Measurements from ENCODE around the gene A2M. TPM values are rescaled to one million over a fixed set of nuclear protein-coding genes. Genes with fewer than 3 reads are reported as not detected.

Gene A2M
- total and polyA plus RNA-seq, 2 of the 4 experiments (the other 2 are of a cell fraction), result 1.1 to 3.2 TPM

- Histone ChIP-seq H4K20me1 (ENCODE audit: insufficient read depth, low read length) (no peaks in the 10 kb centered on the region), H2AK9ac (replicated peaks; ENCODE audit: low read depth, low read length, poor library complexity) (no peak overlapping the region), H4K5ac (ENCODE audit: low read depth, low read length) (no peak overlapping the region), H2BK20ac (ENCODE audit: low read depth, low read length) (no peak overlapping the region), H3K9ac (ENCODE audit: low read depth, low read length) (no peak overlapping the region), H2BK15ac (ENCODE audit: low read depth, low read length) (no peak overlapping the region), H3K9me1 (ENCODE audit: insufficient read depth, low read length) (no peaks in the 10 kb centered on the region), H3K14ac (replicated peaks; ENCODE audit: low read depth, low read length) (no peak overlapping the region), H3K23ac (ENCODE audit: low read depth, low read length) (no peak overlapping the region), H3K18ac (ENCODE audit: low read depth, low read length) (no peak overlapping the region), H3K4me1 (ENCODE audit: control insufficient read depth, insufficient read depth, low read length) (no peaks in the 10 kb centered on the region), H4K91ac (ENCODE audit: insufficient read depth, low read depth, low read length) (no peak overlapping the region), H3K4me3 (ENCODE audit: insufficient read depth, low read depth, low read length) (no peak overlapping the region), H4K8ac (ENCODE audit: low read depth in 2 of 2, low read length in 2 of 2) (no peak overlapping the region), H3K27me3 (ENCODE audit: control insufficient read depth, insufficient read depth, low read length) (no peaks in the 10 kb centered on the region), H2AK5ac (ENCODE audit: low read depth, low read length) (no peak overlapping the region), H2AFZ (replicated peaks; ENCODE audit: low read length, poor library complexity) (no peak overlapping the region), H2BK5ac (ENCODE audit: low read depth, low read length, poor library complexity, severe bottlenecking) (no peak overlapping the region), H3K56ac (ENCODE audit: extremely low read depth, insufficient read depth, low read length) (no peak overlapping the region), H3K36me3 (ENCODE audit: control insufficient read depth, insufficient read depth, low read length) (peaks cover 4% of the 10 kb centered on the region; the same call in 1 of the 2 replicates), H3K79me1 (ENCODE audit: low read depth in 1 of 2, low read length in 2 of 2) (no peaks in the 10 kb centered on the region), H3K4ac (ENCODE audit: low read depth, low read length) (no peak overlapping the region), H3K9me3 (ENCODE audit: control insufficient read depth, insufficient read depth, low read length) (no peaks in the 10 kb centered on the region), H3K4me2 (ENCODE audit: low read depth, low read length) (no peak overlapping the region), H2BK120ac (ENCODE audit: low read depth, low read length) (no peak overlapping the region), H3K27ac (ENCODE audit: insufficient read depth, low read length) (no peak overlapping the region)
- intact Hi-C loops (cut with micrococcal nuclease) (no loop called here), in situ Hi-C loops (cut with MboI; ENCODE audit: low sequenced_read_pairs) (no loop called here), dilution Hi-C loops (cut with HindIII; ENCODE audit: low sequenced_read_pairs, unreplicated experiment) (no loop called here)
- DNase-seq (no peak), ATAC-seq (ENCODE audit: low read depth) (no peak)
- TF ChIP-seq, protein P1, sequence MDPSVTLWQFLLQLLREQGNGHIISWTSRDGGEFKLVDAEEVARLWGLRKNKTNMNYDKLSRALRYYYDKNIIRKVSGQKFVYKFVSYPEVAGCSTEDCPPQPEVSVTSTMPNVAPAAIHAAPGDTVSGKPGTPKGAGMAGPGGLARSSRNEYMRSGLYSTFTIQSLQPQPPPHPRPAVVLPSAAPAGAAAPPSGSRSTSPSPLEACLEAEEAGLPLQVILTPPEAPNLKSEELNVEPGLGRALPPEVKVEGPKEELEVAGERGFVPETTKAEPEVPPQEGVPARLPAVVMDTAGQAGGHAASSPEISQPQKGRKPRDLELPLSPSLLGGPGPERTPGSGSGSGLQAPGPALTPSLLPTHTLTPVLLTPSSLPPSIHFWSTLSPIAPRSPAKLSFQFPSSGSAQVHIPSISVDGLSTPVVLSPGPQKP (IDR thresholded peaks at IDR 0.05; ENCODE audit: borderline replicate concordance, low read depth, low read length), result no peak
- TF ChIP-seq SMC3 (IDR thresholded peaks at IDR 0.05; ENCODE audit: low read depth, low read length), result no peak
- TF ChIP-seq, protein P2, sequence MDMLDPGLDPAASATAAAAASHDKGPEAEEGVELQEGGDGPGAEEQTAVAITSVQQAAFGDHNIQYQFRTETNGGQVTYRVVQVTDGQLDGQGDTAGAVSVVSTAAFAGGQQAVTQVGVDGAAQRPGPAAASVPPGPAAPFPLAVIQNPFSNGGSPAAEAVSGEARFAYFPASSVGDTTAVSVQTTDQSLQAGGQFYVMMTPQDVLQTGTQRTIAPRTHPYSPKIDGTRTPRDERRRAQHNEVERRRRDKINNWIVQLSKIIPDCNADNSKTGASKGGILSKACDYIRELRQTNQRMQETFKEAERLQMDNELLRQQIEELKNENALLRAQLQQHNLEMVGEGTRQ (IDR thresholded peaks at IDR 0.05; ENCODE audit: low read depth, low read length), result no peak
- TF ChIP-seq, protein P3, sequence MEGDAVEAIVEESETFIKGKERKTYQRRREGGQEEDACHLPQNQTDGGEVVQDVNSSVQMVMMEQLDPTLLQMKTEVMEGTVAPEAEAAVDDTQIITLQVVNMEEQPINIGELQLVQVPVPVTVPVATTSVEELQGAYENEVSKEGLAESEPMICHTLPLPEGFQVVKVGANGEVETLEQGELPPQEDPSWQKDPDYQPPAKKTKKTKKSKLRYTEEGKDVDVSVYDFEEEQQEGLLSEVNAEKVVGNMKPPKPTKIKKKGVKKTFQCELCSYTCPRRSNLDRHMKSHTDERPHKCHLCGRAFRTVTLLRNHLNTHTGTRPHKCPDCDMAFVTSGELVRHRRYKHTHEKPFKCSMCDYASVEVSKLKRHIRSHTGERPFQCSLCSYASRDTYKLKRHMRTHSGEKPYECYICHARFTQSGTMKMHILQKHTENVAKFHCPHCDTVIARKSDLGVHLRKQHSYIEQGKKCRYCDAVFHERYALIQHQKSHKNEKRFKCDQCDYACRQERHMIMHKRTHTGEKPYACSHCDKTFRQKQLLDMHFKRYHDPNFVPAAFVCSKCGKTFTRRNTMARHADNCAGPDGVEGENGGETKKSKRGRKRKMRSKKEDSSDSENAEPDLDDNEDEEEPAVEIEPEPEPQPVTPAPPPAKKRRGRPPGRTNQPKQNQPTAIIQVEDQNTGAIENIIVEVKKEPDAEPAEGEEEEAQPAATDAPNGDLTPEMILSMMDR (conservative IDR thresholded peaks at IDR 0.05; ENCODE audit: low read depth, low read length), result no peak
- no peak for TF ChIP-seq POLR2A (IDR thresholded peaks at IDR 0.05; ENCODE audit: low read depth, low read length)
- no peak for TF ChIP-seq CEBPB (IDR thresholded peaks at IDR 0.05; ENCODE audit: low read depth, low read length)
- TF ChIP-seq MAZ (IDR thresholded peaks at IDR 0.05; ENCODE audit: borderline replicate concordance, low read depth, low read length), result no peak
- TF ChIP-seq RCOR1 (IDR thresholded peaks at IDR 0.05; ENCODE audit: insufficient replicate concordance, low read length), result no peak
- TF ChIP-seq MXI1 (IDR thresholded peaks at IDR 0.05; ENCODE audit: borderline replicate concordance, low read depth, low read length), result no peak
- TF ChIP-seq CHD1 (IDR thresholded peaks at IDR 0.05; ENCODE audit: low read depth, low read length), result no peak
- no peak for TF ChIP-seq FOS (IDR thresholded peaks at IDR 0.05; ENCODE audit: low read depth, low read length)
- no peak for TF ChIP-seq BHLHE40 (IDR thresholded peaks at IDR 0.05; ENCODE audit: low read depth, low read length)
- TF ChIP-seq RFX5 (IDR thresholded peaks at IDR 0.05; ENCODE audit: low read depth, low read length), result no peak
- no peak for TF ChIP-seq NFE2L2 (IDR thresholded peaks at IDR 0.05; ENCODE audit: low read depth, low read length)
- TF ChIP-seq MAFK (IDR thresholded peaks at IDR 0.05; ENCODE audit: low read depth, low read length), result no peak
- no peak for TF ChIP-seq RAD21 (IDR thresholded peaks at IDR 0.05; ENCODE audit: low read length)
- BruUV-seq (replicated peaks), result no TSS peak
- ChIA-PET POLR2A (ENCODE audit: unreplicated experiment) (no interaction called here), CTCF (no interaction called here)
Measured at GRCh38 chr12:9071518-9071917, 44.2 kb downstream of the A2M start.
